Glomerular endothelial cell (primary cell): Measurements from ENCODE around the gene NEDD4L. TPM values are rescaled to one million over a fixed set of nuclear protein-coding genes. Genes with fewer than 3 reads are reported as not detected.
"Not testable (repeated sequence)": the region's sequence is repeated elsewhere in the genome, so short reads cannot be mapped to it uniquely, and the experiment has no call there.

Experiments used
- DNase-seq: peaks from one replicate; pipeline ENCODE4 v3.0.0-alpha.2; 2011; ENCODE audit warnings: low read depth, low spot score; ENCODE audit errors: extremely low read depth
- total RNA-seq: library from RNA; depleted of rRNA; stranded (reverse); fragments of >200 nt; gene quantifications from 2 replicates; pipeline ENCODE4 v1.2.3, GENCODE V29; 2015

Gene NEDD4L
- total RNA-seq, 1 donor from 2014 or later: 63.9 TPM

DNA sequence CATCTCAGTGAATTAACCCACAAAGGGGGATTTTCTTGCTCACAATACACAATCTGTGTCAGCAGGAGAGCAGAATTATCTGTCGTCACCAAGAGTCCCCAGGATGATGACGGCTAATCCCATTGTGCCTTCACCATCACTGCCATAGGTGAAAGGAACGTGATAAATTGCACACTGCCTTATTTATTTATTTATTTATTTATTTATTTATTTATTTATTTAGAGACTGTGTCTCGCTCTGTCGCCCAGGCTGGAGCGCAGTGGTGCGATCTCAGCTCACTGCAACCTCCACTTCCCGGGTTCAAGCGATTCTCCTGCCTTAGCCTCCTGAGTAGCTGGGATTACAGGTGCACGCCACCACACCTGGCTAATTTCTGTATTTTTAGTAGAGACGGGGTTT, 238.8 kb downstream of the NEDD4L start:
- not testable (repeated sequence) for DNase-seq

DNA sequence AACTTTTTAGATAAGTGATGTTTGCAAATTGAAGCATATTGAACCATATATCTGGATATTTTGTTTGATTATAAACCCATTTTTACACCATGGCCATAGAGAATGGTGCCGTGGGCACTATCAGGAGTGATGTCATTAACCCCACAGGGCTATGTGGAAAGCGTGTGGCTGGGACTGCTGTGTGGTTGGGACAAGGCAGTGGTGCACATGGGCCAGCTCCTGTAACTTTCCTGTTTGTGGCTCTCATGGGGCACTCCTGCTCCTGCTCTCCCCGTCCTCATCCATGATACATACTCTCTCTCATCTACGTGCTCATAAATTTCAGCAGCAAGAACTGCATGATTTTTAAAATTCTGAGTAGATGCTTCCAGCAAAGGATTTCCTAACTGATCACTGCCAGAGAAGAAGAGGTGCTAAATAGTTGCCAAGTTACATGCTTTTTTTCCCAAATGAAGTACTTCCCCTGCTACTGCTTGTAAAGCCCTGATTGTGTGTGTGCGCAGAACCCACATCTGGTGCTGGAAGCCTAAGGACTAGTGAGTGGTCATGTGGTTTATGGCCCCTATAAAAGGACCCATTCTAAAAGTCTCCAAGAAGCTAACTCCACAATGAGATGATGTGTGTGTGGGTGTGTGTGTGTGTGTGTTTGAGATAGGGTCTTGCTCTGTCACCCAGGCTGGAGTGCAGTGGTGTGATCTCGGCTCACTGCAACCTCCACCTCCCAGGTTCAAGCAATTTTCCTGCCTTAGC, 240.8 kb downstream of the NEDD4L start:
- no peak for DNase-seq

DNA sequence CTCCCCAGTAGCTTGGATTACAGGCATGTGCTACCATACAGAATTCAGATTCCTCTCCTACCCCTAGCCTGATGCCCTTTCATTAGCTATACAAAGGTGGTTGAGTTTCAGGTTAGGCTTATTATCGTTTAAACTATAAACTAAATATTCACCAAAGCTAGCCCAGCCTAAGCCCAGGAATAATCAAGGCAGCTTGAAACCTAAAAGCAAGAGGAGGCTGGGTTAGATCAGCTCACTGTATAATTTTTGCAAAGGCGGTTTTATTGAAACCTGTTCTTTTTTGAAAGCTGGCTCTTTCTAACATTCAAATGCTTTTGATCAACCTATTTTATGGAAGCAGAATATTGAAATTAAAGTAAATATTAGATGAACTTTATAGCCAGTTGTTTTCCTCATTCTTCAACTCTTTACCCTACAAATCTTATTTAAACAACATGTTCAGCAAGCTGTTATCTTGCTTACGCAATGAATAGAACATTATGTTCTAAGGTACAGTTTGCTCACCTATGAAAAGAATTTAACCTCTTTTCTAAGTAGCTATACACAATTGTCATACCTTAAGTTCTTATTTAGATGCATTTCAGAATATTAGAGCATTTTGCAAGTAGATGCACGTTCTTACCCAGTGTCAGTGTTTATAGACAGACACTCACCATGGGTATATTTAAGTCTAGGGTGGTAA, 241.6 kb downstream of the NEDD4L start:
- no peak for DNase-seq

DNA sequence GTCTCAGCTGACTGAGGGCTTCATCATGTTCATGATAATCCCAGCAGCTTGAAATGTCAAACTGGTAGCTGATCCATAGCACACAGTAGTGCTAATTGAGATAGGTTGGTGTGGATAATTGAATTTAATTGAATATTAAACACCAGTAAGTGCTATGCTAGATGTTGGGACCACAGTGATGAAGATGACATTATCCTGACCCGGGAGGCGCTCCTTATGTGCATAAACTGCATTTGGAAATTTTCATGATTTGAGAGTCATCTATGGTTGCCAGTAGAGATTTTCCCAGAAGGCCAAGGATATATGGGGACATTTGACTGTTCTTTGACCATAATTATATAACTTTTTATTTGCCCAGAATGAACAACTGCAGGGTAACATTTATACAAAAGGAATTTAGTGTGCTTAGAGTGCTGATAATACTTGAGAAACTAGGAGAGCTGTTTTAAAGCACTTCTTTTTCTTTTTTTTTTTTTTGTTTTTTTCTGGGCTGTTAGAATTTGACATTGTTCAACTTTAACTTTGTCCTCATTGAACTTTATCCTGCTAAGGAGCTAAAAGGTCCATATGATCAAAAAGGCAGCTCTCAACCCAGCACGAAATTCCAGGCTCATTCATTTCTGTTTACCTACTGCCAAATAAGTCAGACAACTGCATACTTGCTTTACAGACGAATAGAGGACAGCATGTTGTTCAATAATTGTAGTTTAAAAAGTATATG, 242.8 kb downstream of the NEDD4L start:
- DNase-seq: no peak

DNA sequence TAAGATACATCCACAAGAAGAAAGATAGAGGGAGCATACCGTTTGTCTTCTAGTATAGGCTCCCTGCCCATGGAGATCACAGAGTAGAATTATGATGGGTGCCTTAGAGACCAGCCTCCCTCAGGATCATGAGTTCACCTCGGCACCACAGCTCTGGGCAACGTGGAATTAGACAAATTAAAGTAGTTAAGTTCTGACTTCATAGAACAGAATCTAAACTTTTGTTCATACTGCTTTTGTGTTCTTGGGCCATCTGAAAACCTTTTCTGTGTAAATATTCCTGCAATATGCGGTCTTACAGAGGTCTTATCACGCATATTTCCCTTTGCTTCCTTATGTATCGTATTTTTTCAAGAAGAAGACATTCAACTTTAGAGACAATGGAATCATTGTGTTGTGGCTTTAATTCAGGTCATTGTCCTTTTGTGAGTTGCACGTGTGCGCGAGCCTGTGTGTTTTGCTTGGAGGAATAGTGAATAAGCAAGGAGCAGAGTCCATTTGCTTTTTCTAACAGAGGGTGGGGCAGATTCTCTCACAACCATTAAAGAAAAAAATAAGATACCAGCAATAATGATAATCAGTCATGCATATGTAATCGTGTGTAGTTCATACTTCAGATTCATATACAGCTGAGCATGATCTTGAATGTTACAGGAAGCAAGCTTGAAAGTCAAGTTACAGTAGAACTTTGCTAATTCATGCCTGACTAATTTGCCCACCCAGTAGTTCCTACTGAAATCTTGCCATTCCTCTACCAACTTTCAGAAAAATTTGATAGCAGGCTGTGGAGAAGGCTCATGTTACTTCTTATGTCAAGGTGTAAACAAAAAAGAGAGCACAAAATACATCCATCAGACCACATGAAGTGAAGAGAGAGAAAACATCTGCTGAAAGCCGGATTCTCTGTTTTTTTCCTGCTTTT, 243.6 kb downstream of the NEDD4L start:
- no peak for DNase-seq

GRCh38 chr18:58288921-58289797, 245.1 kb downstream of the NEDD4L start:
- DNase-seq: peak; percentile 25

DNA sequence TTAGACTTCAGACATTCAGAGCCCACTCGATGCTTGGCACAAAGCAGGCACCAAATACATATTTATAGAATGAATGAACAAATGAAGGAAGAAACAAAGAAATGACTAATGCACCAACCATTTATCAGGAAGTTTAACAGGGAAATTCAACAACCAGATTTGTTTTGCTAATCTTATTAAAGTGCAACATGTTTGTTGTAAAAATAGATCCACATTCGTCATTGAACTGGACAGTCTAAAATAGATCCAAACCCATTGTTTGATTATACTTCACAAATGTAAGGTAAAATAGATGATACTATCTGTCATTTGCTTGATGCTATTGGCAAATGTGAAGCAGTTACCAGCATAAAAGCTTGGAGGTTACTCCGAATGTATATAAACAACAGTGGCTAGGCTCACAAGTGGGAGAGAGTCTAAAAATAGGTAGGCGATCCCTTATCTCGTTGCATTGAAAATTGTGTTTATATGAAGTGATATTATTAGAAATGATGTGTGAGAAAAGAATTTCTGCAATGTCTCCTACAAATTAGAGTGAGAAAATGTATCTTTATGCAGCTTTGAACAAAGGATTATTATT, 246.2 kb downstream of the NEDD4L start:
- peak; percentile 56 for DNase-seq

- no peak for DNase-seq
Observed at GRCh38 chr18:58291131-58291530, 247.1 kb downstream of the NEDD4L start.

DNA sequence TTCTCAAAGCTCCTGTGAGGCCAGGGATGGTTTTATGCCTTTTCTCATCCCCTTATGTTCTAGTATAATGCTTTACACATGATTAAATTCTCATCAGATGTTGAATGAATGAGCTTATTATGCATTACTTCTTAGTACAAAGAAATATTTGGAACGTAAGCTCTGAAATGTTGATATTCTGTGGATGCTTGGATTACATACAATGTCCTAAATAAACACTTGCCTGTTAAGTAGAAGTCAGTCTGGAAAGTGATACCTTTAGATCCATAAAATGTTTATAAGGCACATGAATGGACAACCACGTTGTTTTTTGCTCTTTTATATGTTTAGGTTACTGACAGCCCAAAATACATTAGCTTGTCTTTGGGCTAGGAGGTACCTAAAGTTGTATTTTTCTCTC, 248.6 kb downstream of the NEDD4L start:
- DNase-seq: no peak

GRCh38 chr18:58297198-58297597, 253.2 kb downstream of the NEDD4L start:
- DNase-seq: no peak

DNA sequence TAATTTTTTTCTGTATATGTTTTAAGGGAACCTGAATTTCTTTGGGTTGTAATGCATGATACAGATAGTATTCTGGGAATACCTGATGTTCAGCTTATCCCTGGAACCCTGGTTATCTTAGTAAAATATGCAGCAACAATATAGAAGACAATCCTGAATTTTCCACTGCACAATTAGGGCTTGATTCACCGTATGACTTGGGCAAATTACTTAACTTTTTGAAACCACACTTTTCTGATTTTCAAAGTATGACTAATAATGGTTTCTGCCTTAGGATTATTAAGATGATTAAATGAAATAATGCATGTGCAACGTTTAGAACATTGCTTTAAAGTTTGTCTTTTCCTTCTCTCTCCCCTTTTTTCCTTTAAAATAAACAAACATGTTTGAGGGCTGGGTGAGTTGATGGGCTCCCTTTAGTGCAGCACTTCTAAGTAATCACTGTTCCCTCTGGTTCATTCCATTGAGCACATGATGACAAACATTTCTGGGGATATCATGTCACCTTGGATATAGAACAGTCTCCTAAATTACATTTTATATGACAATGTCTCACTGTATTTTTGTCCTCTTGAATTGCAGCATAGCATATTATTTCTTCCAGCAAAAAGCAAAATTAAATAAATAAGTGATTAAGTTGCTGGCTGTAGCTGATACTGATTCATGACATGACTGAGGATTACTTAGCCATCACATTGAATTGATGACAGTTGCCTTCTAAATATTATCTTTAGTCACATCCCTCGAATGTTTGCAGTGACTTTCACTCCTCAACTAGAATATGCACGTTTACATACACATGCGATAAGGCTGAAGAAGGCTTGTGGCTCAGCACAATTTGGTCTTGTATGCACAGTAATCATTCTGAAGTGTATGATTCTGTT, 254.5 kb downstream of the NEDD4L start:
- DNase-seq: no peak

DNA sequence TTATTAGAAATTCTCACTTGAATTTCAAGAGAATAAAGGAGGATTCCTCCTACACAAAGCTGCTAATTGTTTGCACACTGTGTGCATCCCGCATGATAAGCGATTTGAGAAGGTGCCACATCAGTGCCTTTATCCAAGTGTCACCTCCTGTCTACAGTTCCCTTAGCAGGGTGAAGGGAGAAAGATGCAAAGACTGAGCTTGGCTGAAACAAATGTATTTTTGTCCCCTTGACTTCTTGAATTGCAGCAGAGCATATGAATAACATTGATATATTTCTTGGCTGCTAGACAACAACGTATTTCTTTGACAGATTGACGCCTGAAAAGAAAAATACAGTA, 255.1 kb downstream of the NEDD4L start:
- DNase-seq: no peak

DNA sequence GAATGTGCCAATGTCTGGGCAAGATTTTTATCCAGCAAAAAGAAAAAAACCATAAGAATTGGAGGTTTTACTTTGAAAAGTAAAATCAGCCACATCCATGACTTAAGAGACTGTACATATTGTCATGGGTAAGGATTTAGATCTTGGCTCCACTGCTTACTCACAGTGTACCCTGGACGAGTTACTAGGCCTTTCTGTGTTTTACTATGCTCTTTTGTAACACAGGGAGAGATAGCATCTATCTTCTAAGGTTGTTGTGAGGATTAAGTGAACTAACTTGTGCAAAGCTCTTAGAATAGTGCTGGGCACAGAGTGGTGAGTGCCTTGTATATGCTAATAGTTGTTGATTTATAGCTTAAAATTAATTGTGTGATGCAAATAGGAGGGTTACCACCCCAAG, 255.9 kb downstream of the NEDD4L start:
- DNase-seq: no peak

DNA sequence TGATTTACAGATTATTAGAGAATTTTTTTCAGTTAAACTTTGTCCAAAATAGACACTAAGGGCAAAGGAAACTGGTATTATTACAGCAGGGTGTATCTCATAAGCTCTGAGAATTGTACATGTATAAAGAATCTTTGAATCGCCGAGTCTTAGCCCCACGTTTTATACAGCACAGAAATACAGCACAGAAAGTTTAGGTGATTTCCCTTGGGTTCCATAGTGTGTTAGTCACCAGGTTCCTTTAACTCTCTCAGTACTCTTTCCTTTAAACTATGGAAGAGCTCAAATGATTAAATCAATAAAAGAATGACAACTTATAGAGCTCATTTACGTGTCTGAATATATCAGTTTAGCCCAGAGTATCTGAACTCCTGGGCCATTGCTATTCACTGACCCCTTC, 256.8 kb downstream of the NEDD4L start:
- no peak for DNase-seq

DNA sequence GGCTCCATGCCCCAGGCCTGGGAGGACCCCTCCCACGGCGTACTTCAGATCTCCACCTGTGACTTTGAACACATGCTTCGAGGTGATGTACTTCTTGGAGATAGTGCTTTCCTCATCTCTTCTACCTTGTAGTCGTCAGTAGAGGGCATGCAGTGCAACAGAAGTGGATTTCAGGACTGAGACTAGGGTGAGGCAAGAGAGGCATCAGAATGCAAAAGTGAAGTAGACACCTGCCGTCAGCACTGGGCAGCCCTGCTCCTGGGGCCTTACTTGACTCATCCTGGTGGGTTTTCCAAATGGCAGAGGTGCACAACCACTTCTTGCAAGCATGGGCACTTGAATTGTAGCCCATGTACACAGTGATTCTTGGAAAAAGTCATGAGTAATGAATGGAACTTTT, 258.8 kb downstream of the NEDD4L start:
- DNase-seq: no peak

DNA sequence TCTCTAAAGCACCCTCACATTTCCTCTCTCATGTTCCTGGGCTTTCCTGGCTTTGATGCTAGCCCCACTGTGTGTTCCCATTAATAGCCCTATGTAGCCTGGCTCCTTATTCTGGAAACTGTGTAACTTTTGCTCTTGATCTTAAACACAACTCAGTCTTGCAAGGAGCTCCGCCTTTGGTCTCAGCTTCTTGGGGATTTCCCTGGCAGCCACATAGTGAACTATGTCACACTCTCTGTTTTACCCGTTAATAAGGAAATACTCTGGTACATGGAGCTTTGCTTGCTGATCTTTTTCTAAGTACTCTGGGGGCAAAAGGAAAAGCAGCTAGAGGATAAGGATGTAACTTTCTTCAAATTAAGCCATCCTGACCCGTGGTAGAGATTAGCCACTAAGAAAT, 259.3 kb downstream of the NEDD4L start:
- no peak for DNase-seq

- DNase-seq: no peak
Observed at GRCh38 chr18:58305792-58306191, 261.8 kb downstream of the NEDD4L start.

- no peak for DNase-seq
Observed at GRCh38 chr18:58307441-58307840, 263.4 kb downstream of the NEDD4L start.

- no peak for DNase-seq
Observed at GRCh38 chr18:58308463-58308862, 264.4 kb downstream of the NEDD4L start.
